Measurements from ENCODE around the gene BST2.

The BST2 gene, protein sequence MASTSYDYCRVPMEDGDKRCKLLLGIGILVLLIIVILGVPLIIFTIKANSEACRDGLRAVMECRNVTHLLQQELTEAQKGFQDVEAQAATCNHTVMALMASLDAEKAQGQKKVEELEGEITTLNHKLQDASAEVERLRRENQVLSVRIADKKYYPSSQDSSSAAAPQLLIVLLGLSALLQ

DNA sequence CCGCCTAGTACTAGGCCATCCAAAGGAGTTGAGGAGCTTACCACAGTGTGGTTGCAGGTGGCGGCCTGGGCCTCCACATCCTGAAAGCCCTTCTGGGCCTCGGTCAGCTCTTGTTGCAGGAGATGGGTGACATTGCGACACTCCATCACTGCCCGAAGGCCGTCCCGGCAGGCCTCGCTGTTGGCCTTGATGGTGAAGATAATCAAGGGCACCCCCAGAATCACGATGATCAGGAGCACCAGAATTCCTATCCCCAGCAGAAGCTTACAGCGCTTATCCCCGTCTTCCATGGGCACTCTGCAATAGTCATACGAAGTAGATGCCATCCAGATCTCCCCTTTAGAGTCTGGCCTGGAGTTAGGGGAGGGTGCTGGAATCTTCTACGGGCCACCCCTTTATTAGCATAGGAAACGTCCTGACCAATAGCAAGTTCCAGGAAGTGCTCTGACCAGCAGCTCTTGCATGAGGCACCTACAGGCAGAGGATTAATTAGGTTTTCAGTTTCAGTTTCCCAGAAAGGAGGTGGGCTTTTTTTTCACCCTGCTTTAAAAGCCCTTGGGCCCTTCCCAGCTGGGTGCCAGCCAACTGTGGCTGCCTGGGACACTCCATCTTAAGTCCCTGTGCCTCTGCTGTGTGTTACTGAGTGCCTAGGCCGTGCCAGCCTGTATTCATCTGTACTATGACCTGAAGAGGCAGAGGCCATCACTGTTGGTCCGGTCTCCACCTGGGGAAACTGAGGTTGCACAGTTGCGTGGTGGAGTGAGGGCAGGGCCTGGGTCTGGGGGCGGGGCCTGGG lies at the start of gene BST2:
BST2 (minus strand) TSS at position 381 of the 796 bp plus-strand sequence; CDS start at position 326, 55 bp downstream.
- no peak for DNase-seq (ENCODE audit: low read depth in 2 of 2)

DNA sequence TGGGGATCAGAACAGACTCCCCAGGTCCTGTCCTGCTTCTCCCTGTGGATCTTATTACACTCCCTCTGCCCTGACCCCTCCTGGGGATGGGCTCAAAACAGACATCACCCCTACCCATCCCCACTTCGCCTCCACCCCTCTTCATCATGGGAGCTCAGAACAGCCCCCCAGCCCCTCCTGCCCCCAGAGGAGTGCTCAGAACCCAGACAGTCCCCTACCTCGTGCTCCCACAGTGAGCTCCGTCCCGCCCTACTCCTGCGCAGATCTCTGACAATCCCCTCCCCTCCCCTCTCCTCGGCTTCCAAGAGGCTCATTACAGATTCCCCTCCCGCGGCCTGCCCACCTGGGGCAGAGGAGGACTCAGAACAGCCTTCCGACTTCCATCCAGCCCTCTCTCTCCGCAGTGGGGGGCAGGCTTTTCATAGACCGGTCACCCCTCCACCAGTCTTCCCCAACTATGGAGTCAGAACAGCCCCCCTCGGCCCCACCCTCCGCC lies 49.2 kb upstream of the BST2 start:
- no peak for DNase-seq (ENCODE audit: low read depth in 2 of 2)

DNA sequence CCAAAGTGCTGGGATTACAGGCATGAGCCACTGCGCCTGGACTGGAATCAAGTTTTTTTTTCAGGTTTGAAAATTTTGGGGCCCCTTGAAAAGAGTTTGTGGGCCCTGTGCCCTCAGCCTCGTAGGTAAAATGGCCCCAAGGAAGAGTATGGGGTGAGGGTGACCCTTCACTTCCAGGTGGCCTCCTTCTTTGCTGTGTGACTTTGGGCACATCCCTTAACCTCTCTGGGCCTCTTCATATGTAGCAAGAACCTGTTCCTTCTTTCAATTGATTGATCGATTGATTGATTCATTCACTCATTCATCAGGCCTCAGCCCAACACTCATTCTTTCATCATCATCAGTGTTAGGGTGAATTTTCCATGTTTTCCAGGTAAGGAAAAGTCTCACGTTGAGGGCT lies 46.4 kb upstream of the BST2 start:
- no peak for DNase-seq (ENCODE audit: low read depth in 2 of 2)

DNA sequence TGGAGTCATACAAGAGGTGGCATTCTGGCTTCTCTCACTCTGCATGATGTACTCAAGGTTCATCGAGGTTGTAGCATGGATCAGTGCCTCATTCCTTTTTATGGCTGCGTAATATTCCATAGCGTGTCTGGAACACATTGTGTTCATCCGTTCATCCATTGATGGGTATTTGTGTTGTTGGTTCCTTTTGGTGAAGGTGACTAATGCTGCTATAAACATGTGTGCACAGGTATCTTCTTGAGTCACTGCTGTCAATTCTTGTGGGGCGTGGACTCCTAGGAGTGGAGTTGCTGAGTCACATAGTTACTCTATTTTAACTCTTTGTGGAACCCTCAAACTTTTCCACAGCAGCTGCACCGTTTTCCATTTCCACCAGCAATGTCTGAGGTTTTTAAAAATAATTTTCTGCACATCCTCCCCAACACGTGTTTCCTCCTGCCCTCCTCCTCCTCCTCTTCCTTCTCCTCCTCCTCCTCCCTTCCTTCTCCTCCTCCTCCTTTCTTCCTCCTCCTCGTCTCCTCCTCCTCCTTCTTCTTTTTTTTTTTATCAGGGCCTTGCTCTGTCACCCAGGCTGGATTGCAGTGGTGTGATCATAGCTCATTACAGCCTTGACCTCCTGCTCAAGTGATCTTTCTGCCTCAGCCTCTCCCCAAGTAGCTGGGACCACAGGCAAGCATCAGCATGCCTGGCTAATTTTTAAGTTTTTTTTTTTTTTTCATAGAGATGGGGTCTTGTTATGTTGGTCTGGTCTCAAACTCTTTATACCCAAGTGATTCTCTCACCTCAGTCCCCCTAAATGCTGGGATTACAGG lies 45.0 kb upstream of the BST2 start:
- peak in 1 of 2 donors; percentile 40 for DNase-seq (ENCODE audit: low read depth in 2 of 2)

DNA sequence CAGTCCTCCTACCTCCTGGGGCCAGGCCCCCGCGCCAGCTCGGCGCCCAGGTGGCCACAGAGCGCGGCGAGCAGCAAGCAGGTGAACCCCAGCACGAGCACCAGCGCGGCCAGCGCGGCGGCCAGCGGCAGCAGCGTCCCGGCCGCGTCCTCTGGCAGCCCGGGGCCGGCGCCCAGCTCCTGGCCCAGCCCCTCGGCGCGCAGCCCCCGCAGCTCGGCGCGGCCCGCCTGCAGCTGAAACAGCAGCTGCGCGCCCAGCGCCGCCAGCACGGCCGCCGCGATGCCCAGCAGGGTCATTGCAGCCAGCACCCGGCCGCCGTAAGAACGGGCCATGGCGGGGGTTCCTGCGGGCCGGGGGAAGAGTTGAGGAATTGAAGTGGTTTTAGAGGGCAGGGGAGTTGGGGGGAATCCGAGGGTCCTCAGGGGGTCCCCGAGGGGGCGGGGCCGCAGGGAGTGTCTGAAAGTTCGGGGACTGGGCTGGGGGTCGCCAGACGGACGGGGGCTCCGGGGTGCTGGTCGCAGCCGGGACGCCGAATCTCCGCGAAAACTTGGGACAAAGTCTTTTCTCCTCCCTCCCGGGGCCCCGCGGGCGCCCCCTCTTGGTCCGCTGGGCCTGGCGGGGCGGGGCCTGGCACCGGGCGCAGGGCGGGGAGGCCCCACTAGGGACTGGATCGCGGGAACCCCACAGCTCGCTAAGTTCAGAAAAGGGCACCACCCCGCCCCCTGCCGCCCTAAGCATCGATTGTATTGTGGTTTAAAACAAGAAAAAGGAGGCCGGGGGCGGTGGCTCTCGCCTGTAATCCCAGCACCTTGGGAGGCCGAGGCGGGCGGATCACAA lies 42.9 kb upstream of the BST2 start, which contains the start of gene TMEM221:
TMEM221 (minus strand) TSS at position 538 of the 837 bp plus-strand sequence; CDS start at position 332, 206 bp downstream.
- DNase-seq (ENCODE audit: low read depth in 2 of 2), result peak; percentile 33 to 44

DNA sequence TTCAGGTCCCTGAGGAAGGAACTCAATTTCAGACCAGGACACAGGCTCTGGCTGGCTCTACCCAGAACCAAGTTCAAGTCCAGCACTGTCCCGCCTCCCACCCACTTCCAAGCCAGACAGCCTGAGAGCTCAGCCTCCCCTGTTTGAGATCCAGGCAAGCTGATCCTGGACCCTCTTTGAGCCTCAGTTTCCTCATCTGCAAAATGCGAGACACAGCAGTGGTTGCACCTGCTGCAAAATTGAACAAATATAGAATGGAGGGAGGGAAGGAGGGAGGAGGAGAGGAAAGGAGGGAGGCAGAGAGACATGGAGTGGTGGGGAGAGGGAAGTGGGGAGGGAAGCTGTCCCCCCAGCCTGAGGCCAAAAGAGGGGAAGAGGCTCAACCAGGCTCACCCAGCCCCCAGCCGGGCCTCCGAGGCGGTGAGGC lies 42.3 kb upstream of the BST2 start:
- no peak for DNase-seq (ENCODE audit: low read depth in 2 of 2)

DNA sequence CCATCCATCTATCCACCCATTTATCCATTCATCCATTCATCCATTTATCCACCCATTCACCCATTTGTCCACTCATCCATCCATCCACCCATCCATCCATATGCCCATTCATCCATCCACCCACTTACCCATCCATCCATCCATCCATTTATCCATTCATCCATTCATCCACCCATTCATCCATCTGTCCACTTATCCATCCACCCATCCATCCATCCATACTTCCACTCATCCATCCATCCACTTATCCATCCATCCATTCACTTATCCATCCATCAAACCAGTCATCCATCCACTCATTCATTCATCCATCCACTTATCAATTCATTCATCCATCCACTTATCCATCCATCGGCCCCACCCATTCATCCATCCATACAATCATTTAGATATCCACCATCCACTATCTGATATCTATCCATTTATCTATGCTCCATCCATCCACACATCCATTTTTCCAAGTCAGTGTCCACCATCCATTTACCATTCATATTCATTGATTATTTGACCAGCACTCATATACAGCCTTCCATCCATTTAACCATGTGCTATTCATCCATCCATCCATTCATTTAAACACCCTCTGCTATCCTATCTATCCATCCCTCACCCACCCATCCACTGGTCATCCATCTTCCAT lies 40.2 kb upstream of the BST2 start:
- DNase-seq (ENCODE audit: low read depth in 2 of 2), result no peak

DNA sequence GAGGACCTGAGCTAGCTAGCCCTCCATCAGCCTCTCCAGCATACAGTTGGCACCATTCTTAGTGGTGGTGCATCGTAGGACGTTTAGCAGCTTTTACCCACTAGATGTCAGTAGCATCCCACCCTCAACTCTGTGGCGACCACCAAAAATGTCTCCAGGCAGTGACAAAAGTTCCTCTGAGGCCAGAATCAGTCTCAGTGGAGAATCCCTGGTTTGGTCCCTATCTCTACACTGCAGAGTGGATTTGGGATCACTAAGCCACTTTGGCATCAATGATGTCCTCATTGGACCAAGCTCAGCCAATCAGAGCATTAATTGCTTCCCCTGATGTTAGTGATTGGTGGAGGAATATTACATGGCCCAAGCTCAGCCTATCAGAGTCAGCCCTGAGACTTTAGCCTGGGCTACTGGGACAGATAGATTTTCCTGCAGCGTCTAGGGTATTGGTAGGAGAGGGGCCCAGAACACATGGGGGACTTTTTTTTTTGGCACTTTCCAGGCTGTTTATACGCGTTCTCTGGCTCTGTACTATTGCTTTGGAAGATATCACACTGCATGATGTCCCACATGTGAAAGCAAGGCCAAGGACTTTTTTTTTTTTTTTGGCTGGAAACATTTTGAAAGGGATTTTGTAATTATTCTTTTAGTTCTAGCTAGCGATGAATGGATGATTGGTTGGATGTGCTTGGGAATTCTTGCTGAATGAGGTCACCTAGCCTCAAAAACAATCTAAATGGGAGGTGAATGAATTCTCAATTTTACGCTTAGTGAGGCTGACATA lies 36.0 kb upstream of the BST2 start:
- DNase-seq (ENCODE audit: low read depth in 2 of 2), result no peak

DNA sequence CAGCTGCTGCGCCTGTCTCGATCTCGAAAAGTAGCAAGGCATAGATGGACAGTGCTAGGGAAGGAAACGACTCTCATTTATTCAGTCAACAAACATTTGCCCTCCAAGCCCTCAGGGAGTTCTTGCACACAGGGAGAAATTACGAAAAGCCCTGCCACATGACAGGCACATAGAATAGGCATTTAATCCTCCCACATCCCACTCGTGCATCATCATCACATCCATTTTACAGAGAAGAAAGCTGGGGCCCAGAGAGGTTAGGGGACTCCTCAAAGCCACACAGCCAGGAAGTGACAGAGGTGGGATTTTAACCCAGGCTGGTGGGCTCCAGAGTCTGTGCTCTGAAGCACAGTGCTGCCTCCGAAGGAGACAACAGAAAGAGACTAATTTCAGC lies 31.4 kb upstream of the BST2 start:
- no peak for DNase-seq (ENCODE audit: low read depth in 2 of 2)

DNA sequence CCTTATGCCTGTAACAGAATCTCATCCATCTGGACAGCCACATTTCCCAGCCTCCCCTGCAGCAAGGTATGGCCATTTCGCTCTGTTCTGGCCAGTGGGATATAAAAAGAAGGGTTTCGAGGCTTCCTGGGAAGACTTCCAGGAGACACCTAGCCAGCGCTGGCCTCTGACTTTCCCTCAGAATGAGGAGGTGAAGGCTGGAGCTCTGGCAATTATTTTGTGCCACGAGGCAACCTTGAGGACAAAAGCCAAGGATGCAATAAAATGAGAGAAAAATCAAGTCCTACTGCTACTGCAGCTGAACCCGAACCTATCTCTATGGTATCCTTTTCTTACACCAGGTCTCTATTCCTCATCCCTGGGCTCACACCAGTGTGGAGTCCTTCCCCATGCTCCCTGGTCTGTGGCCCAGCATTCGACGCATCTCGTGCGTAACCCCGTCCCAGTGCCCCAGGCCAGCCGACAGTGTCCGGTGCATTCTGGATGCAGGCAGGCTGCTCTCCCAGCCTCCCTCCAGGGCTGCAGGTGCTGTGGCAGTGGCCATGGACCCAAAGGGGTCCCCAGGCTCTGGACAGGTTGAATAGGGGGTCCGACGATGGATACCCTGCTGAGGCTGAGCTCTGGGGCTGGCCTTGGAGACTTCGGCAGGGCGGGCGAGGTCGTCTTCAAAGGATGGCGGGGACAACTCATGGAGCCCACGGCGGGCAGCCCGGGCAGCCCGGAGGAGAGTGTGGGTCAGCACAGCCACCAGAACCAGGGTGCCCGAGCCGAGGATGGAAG lies 30.9 kb upstream of the BST2 start:
- DNase-seq (ENCODE audit: low read depth in 2 of 2), result no peak

DNA sequence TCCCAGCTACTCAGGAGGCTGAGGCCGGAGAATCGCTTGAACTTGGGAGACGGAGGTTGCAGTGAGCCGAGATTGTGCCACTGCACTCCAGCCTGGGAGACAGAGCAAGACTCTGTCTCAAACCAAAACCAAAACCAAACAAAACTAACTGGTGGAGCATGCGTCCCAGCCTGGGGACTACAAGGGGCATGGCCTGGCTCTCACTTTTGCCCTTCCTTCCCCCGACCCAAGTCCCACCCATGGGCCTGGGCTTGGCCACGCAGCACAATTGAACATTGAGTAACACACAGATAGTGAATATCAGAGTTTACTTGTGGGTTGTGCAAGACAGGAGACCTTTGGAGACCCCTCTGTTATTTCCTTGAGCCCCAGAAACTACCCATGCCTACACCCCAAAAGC lies 29.8 kb upstream of the BST2 start:
- DNase-seq (ENCODE audit: low read depth in 2 of 2), result no peak

DNA sequence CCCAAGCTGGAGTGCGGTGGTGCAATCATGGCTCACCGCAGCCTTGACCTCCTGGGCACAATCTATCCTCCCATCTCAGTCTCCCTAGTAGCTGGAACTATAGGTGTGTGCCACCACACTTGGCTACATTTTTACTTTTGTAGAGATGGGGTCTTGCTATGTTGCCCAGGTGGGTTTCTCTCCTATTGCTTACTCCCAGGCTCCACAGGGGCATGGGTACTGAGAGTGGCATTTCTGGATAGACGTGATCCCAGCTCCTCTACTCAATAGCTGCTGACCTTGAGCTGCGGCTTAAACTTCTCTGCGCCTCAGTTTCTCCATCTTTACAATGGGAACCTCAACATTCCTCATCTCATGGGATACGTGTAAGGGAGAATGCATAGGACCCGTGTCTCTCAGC lies 26.0 kb upstream of the BST2 start:
- no peak for DNase-seq (ENCODE audit: low read depth in 2 of 2)

DNA sequence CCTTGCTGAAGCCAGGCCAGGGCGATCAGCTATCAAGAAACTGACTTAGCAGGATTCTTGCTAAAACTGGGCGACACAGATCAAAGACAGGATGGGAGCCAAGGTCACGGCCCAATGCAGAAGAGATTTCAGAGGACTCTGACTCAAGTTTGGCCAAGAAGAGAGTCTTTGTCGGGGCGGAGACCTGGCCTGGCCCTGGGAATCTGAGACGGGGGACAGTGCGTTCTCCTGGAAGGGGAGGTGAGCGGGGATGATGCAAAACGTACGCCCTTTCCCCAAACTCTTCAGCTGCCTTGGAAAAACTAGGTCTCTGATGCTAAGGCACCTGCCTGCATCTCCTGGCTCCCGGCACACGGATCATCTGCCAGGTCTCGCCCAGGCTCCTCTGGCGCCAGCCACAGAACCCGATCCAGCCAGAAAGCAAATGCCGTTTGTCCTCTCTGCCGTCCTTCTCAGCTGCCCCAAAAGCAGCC lies 24.2 kb upstream of the BST2 start:
- DNase-seq (ENCODE audit: low read depth in 2 of 2), result no peak

DNA sequence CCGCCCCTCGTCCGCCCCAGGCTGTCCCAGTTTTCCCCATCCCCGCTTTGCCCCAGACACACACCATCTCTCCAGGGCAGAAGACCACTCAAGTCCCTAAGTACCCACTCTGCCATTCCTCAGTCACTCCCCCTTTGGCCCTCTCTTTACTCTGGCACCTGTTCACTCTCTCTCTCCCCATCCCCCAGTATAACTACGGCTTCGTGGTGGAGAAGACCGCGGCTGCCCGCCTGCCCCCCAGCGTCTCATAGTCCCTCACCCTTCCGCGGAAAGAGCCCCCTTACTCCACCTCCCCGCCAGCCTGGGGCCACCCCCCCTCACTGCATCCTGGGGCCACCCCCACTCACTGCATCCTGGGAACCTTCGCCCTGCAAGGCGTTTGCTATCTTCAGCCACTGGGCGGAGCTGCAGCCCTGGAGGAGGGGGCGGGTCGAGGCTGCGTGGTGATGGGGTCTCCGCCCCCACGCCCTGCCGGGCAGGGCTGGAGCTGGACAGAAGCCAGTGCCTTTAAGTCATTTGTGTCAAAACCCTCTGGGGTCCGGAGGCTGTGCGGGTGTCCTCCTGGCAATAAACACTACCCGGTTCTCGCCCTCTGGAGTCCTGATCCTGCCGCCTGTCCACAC lies 19.4 kb upstream of the BST2 start:
- no peak for DNase-seq (ENCODE audit: low read depth in 2 of 2)

DNA sequence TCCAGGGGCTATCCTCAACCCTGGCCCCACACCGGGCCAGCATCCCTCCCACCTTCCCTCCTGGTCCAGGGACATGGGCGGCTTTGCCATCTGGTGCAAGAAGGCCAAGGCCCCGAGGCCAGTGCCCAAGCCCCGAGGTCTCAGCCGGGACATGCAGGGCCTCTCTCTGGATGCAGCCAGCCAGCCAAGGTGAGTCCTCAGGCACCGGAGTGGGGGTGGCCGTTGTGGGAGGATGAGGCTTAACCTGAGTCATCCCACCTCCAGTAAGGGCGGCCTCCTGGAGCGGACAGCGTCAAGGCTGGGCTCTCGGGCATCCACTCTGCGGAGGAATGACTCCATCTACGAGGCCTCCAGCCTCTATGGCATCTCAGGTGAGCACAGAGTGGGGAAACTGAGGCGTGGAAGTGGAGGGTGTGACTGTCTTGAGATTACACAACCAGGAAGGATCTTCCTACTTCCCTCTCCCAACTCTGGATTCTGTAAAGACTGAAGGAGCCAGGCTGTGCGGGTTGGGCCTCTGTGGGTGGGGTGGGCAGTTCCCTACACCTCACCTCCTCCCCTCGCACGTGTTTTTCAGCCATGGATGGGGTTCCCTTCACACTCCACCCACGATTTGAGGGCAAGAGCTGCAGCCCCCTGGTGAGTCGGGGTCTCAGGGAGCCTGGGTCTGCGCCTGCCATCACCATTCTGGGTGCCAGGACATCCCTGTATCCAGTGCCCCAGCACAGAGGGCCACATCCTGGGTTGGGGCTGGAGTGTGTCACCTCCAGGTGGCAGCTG lies 18.2 kb upstream of the BST2 start:
- DNase-seq (ENCODE audit: low read depth in 2 of 2), result no peak

DNA sequence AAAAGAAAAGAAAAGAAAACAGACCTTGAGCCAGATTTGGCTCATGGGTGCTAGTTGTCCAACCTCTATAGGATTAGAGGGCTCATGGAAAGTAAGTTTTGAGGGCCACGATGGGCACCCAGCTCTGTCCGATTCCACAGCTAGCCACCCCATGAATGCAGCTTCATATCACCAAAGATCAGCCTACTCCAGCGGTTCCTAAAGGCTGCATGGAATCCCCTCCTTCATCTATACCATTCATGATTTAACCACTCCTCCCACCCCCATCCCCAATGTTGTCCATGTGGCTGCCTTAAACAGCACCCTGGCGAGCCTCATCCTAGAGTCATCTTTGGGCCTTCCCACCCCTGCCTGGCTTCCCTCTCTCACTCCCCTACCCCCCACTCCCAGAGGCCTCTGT lies 16.5 kb upstream of the BST2 start:
- DNase-seq (ENCODE audit: low read depth in 2 of 2), result no peak

DNA sequence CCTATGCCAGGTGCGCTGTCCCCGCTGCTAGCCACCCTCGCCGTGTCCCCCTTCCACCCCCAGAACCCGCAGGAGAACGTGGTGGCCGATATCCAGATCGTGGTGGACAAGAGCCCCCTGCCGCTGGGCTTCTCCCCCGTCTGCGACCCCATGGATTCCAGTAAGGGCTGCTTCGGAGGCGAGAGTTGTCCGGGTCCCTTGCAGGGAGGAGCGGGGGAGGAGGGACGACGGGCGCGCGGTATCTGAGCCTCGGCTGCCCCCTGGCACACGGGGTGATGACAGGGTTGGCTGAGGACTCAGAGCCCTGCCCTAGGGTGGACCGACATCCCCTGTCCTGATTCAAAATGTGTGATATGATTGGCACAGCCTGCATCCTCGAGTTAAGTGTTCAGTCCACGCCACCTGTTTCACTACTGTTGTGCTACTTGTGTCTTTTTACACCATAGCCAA lies 15.1 kb upstream of the BST2 start:
- no peak for DNase-seq (ENCODE audit: low read depth in 2 of 2)
